Esophagus muscularis mucosa (tissue), 4 donors: ENCODE measurements around the gene FPR3.

Experiments used
- EP300 ChIP-seq: sonication (generic); formaldehyde crosslinking; IDR thresholded peaks from one replicate; pipeline ENCODE4 v1.6.1; 2017; ENCODE audit warnings: antibody characterized with exemption
- POLR2A ChIP-seq: fragments of 450-650 bp; IDR thresholded peaks from one replicate; pipeline ENCODE4 v1.6.1; 2017; ENCODE audit warnings: antibody characterized with exemption, moderate library complexity, mild to moderate bottlenecking, low read depth
- TF ChIP-seq, protein P1 (sequence below), 3 experiments: fragments of 200-600 bp in 2 of 3; fragments of 450-650 bp in 1 of 3; sonication (generic) in 2 of 3; IDR thresholded peaks; one replicate each; pipeline ENCODE4 v1.5.1; 2017 to 2019; ENCODE audit warnings: antibody characterized with exemption in 3 of 3, mild to moderate bottlenecking in 2 of 3, moderate library complexity in 1 of 3

- TF ChIP-seq, protein P1, sequence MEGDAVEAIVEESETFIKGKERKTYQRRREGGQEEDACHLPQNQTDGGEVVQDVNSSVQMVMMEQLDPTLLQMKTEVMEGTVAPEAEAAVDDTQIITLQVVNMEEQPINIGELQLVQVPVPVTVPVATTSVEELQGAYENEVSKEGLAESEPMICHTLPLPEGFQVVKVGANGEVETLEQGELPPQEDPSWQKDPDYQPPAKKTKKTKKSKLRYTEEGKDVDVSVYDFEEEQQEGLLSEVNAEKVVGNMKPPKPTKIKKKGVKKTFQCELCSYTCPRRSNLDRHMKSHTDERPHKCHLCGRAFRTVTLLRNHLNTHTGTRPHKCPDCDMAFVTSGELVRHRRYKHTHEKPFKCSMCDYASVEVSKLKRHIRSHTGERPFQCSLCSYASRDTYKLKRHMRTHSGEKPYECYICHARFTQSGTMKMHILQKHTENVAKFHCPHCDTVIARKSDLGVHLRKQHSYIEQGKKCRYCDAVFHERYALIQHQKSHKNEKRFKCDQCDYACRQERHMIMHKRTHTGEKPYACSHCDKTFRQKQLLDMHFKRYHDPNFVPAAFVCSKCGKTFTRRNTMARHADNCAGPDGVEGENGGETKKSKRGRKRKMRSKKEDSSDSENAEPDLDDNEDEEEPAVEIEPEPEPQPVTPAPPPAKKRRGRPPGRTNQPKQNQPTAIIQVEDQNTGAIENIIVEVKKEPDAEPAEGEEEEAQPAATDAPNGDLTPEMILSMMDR (IDR thresholded peaks at IDR 0.05), result no peak
- TF ChIP-seq EP300, result no peak
- TF ChIP-seq POLR2A, result no peak
These were observed 9.0 kb downstream of the FPR3 start for GRCh38 chr19:51803967-51804366.
